NB4 (cell line): ENCODE results near the gene ARHGAP26.

ENCODE experiments used
- CTCF ChIP-seq: IDR thresholded peaks from one replicate; pipeline ENCODE4 v1.5.1; 2012; ENCODE audit warnings: low read depth, low read length
- MYC ChIP-seq: IDR thresholded peaks from 2 replicates; pipeline ENCODE4 v1.6.1; 2011; ENCODE audit warnings: low read depth, low read length
- POLR2A ChIP-seq: IDR thresholded peaks from 2 replicates; pipeline ENCODE4 v1.6.1; 2011; ENCODE audit warnings: mild to moderate bottlenecking; ENCODE audit not compliant: insufficient read length; ENCODE audit errors: extremely low read depth

- TF ChIP-seq POLR2A (no peak), CTCF (no peak), MYC (no peak)
These were observed 346.6 kb downstream of the ARHGAP26 start for GRCh38 chr5:143116814-143117213.
